Activated CD4-positive, alpha-beta T cell treated with anti-CD3 and anti-CD28 coated beads, Interleukin-2, amount 50 U/mL, for 16 hours (primary cell): ENCODE measurements around the gene PBLD.

Experiments used
- DNase-seq: peaks from one replicate; pipeline ENCODE4 v3.0.0-alpha.2; 2020

Gene PBLD

DNA sequence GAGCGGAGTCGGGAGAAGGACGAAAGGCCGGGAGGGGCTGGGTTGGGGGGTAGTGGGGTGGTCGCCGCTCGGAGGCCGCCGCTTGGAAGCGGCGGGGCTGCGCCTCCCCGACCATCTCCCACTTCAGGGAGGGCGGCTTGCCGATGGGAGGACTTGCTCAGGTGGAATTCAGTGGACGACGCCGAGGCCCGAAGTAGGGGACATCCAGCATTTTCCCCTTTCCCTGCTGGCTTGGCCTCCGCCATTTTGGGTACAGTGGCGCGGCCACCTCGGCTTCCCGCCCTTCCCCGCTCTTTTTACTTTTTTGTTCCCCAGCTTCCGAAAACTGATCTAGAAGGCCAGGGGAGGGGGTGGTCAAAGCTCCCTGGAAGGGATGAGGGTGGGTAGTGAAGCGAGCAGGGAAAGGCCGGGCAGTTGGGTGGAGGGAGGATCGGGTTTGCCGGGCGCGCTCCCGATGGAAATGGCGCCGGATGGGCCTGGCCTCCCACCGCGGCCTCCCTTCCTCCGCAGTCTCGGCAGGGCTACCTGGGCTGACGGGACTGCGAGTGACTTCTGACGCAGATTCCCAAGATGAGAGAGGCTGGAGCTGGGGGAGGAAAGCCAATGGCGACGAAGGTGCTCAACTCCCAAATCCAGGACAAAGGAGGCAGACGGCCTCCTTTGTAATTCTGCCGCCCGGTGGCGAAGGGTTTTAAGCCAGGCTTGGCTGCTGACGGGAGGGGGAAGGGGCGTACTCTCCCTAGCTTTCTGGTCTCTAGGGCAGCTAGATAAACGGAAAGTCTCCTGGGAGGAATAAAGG is at the start of gene PBLD:
PBLD (minus strand) TSS at position 670 of the 799 bp plus-strand sequence. CDS start 26,084 bp downstream, outside the sequence.
- DNase-seq, result peak; percentile 71

DNA sequence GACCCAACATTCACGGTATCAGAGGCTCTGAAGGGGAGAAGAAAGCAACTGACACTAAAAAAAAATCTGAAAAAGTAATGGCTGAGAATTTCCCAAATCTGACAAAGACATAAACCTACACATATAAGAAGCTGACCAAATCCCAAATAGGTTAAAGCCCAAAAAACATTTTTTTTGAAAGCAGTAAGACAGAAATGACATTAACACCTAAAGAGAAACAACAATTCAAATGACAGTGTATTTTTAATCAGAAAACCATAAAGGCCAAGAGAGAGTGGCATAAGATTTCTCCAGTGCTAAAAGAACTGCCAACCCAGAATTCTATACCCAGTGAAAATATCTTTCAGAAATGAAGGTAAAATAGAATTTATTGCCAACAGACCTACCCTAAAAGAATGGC is 38.9 kb upstream of the PBLD start:
- no peak for DNase-seq

DNA sequence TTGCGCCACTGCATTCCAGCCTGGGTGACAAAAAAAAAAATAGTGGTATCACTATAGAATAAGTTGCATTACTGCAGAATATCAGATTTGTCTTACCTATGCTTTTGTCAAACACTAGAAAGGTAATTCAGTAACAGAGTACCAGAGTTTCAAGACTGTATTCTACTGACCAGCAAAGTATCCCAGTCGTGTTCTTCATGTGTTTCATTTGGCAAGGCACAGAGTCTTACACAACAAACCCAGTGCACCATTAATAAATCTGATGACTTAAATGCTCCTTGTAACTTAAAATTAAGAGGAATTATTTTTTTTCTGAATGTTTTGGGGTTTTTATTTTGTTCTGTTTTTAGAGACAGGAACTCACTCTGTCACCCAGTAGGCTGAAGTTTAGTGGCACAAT is 34.4 kb upstream of the PBLD start:
- DNase-seq, result no peak

DNA sequence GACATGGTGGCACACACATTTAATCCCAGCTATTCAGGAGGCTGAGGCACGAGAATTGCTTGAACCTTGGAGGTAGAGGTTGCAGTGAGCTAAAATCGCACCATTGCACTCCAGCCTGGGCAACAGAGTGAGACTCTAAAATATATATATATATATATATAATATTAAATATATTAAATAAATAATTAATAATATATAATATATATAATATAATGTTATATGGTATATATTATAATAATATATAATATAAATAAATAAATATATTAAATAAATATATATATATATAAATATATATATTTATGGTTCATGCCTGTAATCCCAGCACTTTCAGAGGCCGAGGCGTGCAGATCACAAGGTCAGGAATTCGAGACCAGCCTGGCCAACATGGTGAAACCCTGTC is 33.9 kb upstream of the PBLD start:
- DNase-seq, result no peak

DNA sequence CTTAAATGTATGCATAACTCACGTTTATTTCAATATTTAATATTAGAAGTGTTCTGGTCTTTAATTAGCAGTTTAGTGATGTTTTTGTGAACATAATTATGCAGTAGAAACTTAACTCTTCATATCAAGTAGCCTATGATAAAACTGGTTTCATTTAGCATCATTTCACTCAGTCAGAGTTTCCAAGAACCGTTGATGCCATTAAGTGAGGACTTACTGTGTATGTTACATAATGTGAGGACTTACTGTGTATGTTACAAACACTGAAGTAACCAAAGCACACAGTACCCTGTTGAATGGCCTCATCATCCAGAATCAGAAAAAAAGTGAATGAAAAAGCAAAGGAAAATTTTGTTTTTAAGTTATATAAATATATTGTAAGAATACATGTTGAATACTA is 32.9 kb upstream of the PBLD start:
- peak; percentile 62 for DNase-seq

DNA sequence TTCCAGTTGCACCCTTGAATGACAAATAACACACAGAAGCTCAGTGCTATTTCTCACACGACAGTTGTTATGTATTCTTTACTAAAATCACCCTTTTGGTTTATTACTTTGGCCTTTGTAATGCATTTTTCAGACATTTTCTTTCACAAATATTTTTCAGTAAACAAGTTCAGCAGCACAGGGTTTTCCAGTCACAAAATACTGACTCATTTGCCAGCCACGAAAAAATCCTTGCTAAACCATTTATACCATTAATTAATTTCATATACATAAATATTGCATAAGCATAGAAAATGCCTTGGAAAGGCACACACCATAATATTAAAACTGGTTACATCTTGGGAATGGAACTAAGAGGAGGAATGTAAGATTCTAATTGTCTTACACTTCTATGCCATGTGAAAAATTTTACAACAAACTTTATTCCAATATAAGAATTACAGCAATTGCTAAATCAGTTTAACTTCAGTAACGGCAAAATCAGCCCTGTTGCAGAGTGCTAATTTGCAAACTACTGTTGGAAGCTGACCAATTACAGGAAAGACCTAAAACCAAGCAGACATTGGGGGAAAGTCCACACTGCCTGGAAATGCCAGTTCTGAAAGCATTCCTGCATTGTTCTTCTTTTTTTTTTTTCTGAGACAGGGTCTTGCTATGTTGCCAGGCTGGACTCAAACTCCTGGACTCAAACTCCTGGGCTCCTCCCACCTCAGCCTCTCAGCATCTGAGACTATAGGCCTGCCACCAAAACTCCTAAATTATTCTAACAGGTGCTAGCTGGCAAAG is 31.6 kb upstream of the PBLD start:
- DNase-seq, result no peak

DNA sequence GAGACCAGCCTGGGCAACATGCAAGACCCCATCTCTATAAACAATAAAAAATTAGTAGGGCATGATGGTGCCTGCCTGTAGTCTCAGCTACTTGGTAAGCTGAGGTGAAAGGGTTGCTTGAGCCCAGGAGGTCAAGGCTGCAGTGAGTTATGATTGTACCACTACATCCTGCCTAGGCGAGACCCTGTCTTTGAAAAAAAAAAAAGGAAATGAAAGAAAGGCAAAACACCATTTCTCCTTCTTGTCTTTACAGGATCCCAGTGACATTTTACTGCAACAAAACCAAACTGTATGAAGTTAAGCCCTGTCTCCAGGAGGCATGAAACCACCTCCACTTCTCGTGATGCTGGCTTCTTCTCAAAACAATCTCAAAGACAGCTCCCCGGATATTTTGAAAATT is 29.9 kb upstream of the PBLD start:
- no peak for DNase-seq

DNA sequence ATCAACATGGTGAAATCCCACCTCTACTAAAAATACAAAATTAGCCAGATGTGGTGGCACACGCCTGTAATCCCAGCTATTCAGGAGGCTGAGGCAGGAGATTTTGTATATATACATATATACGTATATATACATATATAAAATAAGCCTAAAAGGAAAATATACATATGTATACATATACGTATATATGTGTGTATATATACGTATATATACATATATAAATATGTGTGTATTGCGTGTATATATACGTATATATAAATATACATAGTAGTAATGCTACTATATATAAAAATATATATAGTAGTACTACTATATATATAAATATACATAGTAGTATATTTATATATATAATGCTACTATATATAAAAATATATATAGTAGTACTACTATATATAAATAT is 26.5 kb upstream of the PBLD start:
- no peak for DNase-seq

DNA sequence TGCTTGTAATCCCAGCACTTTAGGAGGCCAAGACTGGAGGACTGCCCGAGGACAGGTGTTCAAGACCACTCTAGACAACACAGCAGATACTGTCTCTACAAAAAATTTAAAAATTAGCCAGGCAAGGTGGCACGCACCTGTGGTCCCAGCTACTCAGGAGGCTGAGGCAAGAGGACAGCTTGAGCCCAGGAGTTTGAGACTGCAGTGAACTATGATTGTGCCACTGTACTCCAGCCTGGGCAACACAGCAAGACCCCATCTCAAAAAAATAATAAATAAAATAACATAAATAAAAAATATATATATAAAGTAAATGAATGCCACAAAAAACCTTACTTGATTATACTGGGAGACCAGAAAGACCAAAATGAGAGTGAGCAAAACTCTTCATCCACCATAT is 20.8 kb upstream of the PBLD start:
- DNase-seq, result no peak

DNA sequence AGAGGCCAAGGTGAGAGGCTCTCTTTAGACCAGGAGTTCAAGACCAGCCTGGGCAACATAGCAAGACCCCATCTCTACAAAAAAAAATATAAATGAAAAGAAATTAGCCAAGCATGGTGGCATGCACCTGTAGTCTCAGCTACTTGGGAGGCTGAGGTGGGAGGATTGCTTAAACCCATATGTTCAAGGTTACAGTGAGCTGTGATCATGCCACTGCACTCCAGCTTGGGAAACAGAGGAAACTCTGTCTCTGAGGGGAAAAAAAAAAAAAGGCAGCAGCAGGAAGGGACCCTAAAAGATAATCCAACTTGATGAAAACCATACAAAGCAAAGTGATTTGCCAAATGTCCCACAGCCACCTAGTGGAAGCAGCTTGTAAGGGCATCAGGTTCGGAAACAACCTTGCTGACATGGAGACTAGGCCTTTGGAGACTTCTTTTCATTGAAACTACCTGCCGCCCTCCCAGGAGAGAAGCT is 15.6 kb upstream of the PBLD start:
- peak; percentile 61 for DNase-seq

DNA sequence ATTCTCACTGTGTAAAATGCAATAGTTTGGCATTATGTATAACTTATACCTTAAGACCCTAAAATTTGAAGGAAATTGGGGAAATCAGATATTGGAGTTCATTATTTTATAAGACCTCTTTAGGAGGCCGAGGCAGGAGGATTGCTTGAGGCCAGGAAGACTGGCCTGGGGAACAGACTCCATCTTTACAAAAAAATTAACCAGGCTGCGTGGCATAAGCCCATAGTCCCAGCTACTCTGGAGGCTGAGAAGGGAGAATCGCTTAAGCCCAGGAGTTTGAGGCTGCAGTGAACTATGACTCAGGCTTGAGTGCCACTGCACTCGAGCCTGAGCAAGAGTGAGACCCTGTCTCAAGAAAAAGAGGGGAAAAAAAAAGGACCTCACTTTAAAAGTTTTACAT is 14.0 kb upstream of the PBLD start:
- DNase-seq, result no peak

DNA sequence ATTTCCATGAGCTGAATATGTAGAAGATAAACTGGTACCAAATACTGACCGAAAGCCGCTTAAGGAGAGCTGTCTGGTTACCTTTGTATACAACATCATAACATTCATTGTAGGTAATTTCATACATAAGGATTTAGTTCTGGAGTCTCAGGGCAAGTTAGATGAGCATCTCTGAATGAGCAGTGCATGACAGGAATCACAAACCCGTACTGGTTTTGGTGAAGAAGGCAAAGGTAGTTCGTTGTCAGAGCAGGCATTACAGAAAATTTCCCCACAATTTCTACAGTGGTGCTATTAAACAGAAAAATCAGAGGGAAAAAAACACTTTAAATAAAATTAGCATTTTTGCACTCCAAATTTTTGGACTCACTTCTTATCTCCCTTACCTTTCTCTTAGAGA is 12.9 kb upstream of the PBLD start:
- DNase-seq, result no peak

DNA sequence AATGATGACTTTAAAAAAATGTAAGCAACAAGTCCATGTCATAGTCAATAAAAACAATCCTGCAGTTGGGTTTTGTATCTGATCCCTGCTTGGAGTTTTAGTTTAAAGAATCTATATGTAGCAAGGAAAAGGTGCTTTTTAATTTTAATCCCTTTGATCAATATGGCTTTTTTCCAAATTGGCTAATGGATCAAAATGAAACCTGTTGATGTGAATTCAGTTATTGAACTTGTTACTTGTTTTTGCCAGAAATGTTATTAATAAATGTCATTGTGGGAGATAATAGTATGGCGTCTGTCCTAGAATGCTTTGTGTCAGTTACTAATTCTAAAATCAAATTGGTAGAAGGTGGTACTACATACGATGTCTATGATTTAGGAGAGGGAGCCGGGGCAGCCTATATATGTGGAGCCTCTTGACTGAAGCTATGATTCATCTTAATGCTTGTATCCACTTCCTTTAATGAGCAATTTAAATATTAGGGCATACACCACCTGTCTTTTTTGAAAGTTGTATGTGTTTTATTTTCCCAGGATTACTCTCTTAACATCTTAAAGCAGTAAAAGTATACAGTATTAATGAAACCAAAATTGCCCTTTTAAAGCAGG is 10.3 kb upstream of the PBLD start:
- DNase-seq, result no peak

DNA sequence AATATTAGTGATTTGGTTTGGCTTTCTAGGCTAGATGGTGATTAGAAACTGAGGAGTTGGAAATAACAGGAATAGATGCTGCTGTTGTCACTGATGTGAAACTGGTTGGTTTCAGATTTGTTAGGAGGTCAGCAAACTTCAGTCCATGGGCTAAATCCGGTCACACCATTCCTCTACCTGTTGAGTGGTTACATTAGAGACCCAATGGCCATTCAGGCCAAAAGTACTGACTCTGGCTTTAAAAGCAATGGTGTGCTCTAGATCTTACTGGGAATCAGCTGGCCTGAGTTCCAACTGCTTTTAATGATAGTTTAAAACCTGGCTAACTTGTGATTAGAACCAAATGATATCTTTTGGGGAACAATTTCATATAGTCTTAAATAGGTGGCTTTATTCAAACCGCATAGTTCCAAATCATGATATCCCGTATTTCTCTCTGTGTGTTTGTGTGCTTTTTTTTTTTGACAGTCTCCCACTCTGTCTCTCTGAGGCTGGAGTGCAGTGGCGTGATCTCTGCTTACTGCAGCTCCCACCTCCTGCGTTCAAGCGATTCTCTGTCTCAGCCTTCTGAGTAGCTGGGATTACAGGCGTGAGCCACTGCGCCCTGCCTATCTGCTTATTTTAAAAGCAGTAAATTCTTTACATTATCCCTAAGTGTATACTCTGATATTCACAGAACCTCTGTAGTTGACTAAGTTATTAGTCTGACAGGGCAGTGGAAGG is 7.8 kb upstream of the PBLD start:
- no peak for DNase-seq

DNA sequence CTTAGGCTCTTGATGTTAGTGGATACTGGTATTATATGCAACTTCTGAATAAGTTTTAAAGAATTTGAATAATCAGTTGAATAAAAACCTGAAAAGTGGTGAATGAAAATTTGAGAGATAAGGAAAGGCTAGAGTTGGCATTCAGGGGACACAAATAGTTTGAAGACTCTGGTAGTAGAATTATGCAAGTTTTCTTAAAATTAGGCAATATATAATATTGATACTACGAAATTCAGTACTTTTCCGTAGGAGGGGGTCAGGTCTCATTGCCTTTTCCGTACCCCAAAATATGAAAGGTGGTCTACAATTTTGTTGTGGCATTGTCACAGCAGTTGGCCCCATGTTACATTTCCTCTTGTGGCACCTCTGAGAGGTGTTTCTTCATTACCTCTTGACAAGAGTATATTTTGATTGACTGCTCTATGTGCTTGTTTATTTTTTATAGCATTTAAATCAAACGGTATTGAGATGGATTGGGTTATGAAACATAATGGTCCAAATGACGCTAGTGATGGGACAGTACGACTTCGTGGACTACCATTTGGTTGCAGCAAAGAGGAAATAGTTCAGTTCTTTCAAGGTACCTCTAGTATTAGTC is 4.1 kb upstream of the PBLD start:
- DNase-seq, result no peak

DNA sequence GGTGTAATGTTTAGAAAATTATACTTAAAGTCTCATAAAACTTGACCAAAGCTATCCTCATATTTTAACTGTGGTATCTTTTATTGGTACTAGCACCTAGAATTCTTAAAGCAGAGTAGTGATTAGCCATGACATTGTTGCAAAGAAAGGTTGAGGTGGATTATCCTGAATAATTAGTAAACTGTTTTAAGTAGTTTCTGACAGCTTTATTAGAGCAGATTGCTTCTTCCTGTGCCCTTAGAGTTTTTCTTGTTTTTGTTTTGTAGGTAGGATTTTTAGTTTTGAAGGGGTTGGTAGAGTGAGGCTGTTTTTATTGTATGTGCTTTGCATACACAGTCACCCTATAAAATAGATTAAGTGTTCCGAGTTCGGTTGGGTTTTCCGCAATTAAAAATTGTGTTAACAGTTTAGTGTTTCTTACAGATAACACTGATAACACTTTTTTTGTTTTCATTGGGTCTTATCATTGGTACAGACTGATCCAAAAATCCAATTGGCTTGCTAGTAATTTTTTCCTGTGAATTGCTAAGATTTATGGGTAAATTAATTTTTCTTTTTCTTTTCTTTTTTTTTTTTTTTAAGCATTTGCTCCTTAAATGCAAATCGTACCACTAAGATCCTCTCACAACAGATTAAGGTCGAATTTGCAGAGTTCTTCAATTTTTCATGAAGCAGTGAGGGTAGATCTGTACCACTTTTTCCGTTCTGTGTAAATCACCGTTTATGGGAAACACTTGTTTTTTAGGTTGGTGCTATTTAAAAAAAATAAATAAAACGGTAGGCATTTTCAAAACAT is 2.1 kb upstream of the PBLD start:
- DNase-seq, result no peak

DNA sequence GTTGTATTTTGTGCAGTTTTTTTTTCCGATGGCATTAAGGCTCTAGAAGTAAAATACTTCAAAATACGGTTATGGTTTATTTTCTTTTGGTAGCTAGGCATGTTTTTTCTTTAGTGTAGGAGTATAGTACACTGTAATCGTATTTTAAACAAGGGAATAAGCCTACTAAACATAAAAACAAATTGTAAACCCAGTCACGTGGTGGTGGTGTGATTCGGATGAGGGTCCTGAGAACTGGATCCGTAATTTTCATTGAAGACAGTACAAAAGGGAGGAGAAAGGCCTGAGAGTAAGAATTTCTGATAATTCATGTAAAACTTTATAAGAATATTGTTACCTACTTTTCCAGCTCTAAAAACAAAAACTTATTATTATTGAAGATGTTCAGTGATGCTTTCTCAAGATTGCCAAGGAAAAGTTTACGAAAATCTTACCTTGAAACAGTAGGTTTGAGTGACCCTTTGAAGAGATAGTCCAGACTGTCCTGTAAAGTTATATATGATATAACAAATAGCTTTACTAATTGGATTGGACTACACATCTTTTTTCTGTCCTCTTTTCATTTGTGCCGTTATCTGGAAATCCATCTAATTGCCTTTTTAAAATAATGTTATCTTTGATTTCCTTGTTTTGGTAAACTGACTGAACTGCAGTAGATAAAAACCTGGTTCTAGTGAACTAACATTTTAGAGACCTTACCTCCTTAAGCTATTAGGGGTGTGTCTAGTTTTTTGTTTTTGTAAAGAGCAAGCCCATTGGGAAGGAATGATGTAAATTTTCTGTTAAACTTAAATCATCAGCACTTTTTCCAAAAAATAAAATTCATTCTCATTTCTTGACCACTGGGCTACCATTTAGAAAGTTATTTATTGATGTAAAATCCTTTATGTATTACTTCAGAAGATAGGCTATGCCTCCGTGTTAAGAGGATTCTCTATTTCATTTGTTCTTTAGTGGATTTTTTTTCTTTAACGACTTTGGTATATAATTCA is 1.0 kb upstream of the PBLD start:
- DNase-seq, result no peak

DNA sequence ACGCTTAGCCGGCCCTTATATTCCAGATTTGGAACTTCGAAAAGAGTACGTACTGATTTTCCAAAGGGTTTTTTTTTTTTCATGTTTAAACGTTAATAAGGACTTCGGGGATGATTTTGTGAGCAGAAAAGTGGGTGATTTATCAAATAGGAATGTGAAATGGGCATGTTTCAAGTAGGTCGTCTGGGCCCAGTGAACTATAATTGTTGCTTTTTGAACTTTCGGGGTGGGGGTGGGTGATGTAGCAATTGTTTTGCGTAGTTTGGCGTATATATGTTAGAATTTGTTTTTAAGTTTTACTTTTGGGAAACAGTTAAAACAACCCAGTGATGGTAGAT is 299 bp upstream of the PBLD start:
- no peak for DNase-seq

DNA sequence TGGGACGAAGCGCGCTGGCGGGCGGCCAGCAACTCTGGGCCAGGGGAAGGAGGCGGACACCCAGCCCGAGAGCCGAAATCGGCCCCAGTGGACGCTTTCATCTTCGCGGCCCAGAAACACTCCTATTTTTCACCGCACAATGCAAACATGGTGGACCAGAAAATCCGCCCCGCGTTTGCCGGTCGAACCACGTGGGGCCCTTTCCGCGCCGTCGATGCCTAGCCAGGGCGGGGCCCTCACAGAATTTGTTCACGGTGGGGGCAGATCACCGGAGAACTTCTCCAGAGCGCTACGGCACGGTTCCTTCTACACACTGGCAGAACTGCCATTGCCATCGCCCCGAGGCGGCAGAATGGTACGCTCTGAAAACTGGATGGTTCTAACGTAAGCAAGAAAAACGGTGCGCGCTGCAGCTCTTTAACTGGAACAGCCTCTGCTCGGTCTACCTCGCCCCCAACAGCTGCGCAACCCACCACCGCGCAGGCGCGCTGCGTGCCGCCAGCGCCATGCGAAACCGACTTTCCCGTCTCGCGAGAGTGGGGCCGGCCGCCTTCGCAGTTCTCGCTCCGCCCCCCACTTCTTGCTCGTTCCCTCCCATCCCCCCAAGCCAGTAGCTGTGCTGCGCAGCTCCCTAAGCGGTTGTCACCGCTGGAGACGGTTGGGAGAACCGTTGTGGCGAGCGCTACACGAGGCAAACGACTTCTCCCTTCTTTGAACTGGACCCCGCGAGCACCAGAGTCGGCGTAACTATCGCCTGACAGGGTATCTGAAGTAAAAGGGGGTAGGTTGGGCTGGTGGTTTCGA is 1.1 kb downstream of the PBLD start, which contains the start of gene HNRNPH3:
HNRNPH3 (plus strand) TSS at position 610 of the 804 bp plus-strand sequence. CDS start 5,158 bp downstream, outside the sequence.
- peak; percentile 98 for DNase-seq
